ENCODE results near the gene PITRM1.

PITRM1 gene

DNA sequence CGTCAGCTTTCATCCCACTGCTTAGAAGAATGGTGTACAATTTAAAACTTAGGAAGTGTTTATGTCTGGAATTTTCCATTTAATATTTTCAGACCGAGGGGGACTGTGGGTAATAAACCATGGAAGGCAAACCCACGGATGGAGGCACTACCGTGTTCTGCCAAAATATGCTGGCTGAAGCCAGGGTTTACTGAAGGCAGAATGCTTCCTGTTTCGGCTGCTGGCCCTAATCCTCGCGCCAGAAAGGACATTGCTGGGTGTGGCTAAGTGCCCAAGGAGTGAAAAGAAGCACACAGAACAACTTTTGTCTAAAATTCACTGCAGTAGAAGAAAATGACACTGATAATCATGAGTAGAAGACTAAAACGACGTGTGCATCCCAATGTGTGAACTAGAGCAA, 32.3 kb downstream of the PITRM1 start:
- no peak for DNase-seq (ENCODE audit: low read depth in 2 of 2)

GRCh38 chr10:3139216-3139910, 33.2 kb downstream of the PITRM1 start:
- no peak for DNase-seq (ENCODE audit: low read depth in 2 of 2)

- DNase-seq (ENCODE audit: low read depth in 2 of 2) = no peak
These were observed 34.4 kb downstream of the PITRM1 start for GRCh38 chr10:3137958-3138726.

DNA sequence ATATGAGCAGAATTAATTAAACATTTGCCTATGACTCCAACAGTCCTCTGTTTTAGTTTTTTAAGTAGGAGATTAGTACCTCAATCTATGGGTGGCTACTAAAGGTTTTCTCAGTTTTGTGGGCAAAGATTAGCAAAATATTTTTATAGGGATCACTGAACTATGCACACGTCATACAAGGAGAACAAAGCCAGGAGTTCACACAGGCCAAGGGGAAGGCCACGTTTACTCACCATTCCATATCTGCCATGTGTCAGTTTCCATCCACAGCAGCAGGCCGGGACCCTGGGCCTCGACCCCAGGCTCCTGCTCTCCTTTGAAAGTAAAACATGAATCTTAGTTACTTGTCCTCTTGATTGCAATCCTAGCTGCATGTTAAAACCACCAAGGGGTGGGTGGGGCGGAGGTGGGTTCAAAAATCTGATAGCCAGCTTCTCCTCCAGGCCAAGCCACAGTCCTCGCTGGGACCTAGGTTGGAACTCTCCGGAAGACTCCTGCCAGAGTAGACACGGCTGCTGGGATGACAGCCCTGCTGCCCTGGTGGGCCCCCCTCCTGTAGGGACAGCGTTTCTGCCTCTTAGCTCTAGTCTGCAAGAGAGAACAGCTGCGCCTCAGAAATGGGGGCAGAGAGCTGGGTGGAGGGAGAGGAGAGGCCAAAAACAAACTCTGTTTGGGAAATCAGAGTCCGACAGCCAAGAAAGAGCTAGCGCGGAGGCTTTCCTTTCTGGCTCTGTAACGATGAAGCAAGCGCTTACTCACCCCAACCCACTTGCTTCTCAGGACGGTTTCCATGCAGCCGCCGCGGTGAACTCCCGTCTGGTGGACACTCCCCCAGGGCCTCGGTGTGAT, 35.6 kb downstream of the PITRM1 start:
- no peak for DNase-seq (ENCODE audit: low read depth in 2 of 2)

- no peak for DNase-seq (ENCODE audit: low read depth in 2 of 2)
These were observed 36.2 kb downstream of the PITRM1 start for GRCh38 chr10:3136336-3136735.

GRCh38 chr10:3135006-3135405, 37.6 kb downstream of the PITRM1 start:
- no peak for DNase-seq (ENCODE audit: low read depth in 2 of 2)

- DNase-seq (ENCODE audit: low read depth in 2 of 2) = no peak
These were observed 38.6 kb downstream of the PITRM1 start for GRCh38 chr10:3133948-3134347.

DNA sequence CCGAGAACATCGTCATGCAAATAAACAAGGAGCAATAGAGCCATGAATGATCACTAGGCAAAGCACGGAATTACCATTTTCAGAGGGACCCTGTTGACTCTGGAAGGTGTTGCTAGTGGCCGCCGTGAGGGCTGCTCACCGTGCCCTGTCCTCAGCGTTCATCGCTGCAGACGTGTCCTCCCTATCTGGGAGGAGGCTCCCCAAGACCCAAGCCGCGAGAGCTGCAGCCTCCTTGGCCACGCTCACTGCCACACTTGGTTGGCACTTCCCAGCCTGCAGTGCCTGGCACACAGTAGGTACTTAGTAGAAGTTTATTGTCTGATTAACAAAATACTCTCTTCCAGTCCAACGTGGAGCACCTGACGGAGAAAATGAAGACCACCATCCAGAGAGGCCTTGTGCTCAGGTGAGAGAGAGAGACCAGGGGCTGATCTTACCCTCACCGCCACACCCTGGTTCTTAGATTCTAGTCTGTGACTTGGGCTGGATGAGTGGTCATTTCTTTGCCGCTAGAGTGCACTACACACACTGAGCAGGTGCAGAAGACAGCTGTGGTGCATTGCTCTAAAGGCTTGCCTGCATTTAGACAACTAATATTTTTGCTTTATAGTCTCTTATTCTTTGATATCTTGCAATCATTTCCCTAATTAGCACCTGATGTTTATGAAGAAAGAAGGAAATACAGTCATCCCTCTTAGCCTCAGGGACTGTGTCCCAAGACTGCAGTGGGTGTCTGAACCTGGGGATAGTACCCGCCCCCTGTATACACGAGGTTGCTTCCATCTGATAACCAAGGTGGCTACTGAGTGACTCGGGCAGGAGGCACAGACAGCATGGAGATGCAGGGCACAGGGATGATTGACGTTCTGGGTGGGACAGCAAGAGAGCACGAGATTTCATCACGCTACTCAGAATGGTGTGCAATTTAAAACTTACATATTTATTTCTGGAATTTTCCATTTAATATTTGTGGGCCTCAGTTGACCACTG, 40.3 kb downstream of the PITRM1 start:
- DNase-seq (ENCODE audit: low read depth in 2 of 2) = no peak

DNA sequence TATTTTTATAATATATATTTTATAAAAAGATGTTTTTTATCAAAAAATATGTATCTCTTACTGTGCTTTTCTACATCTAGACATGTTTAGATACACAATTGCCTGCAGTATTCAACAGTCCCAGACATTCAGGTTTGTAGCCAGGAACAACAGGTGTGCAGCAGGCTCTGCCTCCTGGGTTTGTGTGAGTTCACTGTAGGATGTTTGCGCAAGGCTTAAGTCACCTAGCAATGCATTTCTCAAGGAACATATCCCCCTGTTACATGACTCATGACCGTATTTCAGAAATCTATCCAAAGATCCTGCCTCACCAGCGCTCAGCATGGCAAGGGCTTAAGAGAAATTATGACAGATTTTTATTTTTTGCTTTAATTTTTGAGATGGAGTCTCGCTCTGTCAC, 41.5 kb downstream of the PITRM1 start:
- DNase-seq (ENCODE audit: low read depth in 2 of 2) = no peak

- no peak for DNase-seq (ENCODE audit: low read depth in 2 of 2)
These were observed 42.8 kb downstream of the PITRM1 start for GRCh38 chr10:3129581-3130340.

GRCh38 chr10:3128379-3129130, 44.0 kb downstream of the PITRM1 start:
- no peak for DNase-seq (ENCODE audit: low read depth in 2 of 2)

DNA sequence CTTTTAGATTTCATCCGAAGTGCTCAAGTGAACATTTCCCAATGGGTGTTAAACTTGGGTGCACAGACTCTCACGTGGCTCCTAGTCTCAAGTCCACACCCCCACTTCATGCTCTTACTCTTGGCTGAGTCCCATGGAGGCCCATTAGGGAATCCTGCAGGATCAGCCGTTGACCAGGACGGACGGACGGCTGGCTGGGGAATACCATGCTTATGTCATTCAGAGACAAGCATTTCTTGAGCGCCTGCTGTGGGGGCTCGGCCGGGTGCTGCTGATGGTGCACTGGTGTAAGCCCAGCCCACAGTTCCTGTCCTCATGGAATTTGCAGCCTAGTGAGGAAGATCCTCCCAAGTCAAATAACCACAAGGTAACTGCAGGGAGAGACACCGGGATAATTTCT, 44.7 kb downstream of the PITRM1 start:
- no peak for DNase-seq (ENCODE audit: low read depth in 2 of 2)

GRCh38 chr10:3126741-3127346, 45.7 kb downstream of the PITRM1 start:
- DNase-seq (ENCODE audit: low read depth in 2 of 2) = no peak

GRCh38 chr10:3126249-3126648, 46.3 kb downstream of the PITRM1 start:
- no peak for DNase-seq (ENCODE audit: low read depth in 2 of 2)

- no peak for DNase-seq (ENCODE audit: low read depth in 2 of 2)
These were observed 46.9 kb downstream of the PITRM1 start for GRCh38 chr10:3125527-3126170.

- DNase-seq (ENCODE audit: low read depth in 2 of 2) = no peak
These were observed 48.0 kb downstream of the PITRM1 start for GRCh38 chr10:3124412-3125175.

GRCh38 chr10:3123571-3124411, 48.8 kb downstream of the PITRM1 start:
- no peak for DNase-seq (ENCODE audit: low read depth in 2 of 2)

Data from stimulated activated CD8-positive, alpha-beta memory T cell treated with anti-CD3 and anti-CD28 coated beads, Interleukin-7, amount 100 ng/mL, for 4 hours (primary cell).